Activated CD8-positive, alpha-beta T cell treated with anti-CD3 and anti-CD28 coated beads for 36 hours (primary cell): ENCODE data around the gene COPRS. TPM values are rescaled to one million over a fixed set of nuclear protein-coding genes. Genes with fewer than 3 reads are reported as not detected.

Experiments used
- ATAC-seq: fragments of 200-7000 bp; cut with Tn5 transposase; one replicate; pipeline ENCODE4 v1.10.0; 2021; ENCODE audit warnings: mild to moderate bottlenecking, moderate library complexity
- CTCF ChIA-PET: fragments of 350-600 bp; sonication (Branson Sonifier 250); formaldehyde crosslinking; loops from one replicate; lab custom pipeline; 2021; ENCODE audit warnings: antibody characterized with exemption; lab: Charles Lee
- POLR2A ChIA-PET: fragments of 350-600 bp; sonication (Branson Sonifier 250); formaldehyde crosslinking; loops from one replicate; lab custom pipeline; 2021; ENCODE audit warnings: antibody characterized with exemption; lab: Charles Lee
- DNase-seq: peaks from one replicate; pipeline ENCODE4 v3.0.0-alpha.2; 2020
- H3K27ac Mint-ChIP-seq: one replicate; pipeline ENCODE4 v1.8.0; 2021; ENCODE audit warnings: mild to moderate bottlenecking, mixed read lengths
- H3K27me3 Mint-ChIP-seq: one replicate; pipeline ENCODE4 v1.8.0; 2021; ENCODE audit warnings: mixed read lengths
- H3K36me3 Mint-ChIP-seq: one replicate; pipeline ENCODE4 v1.8.0; 2021; ENCODE audit warnings: low read depth, mixed read lengths
- H3K4me1 Mint-ChIP-seq: one replicate; pipeline ENCODE4 v1.8.0; 2021; ENCODE audit warnings: low read depth, mixed read lengths
- H3K4me3 Mint-ChIP-seq: one replicate; pipeline ENCODE4 v1.8.0; 2021; ENCODE audit warnings: mild to moderate bottlenecking, moderate library complexity, mixed read lengths
- H3K9me3 Mint-ChIP-seq: one replicate; pipeline ENCODE4 v1.8.0; 2021; ENCODE audit warnings: mixed read lengths
- CTCF ChIP-seq: fragments of 200-600 bp; IDR thresholded peaks from one replicate; pipeline ENCODE4 v1.8.0; 2022; ENCODE audit warnings: antibody characterized with exemption, mild to moderate bottlenecking
- intact Hi-C: fragments of 100-400 bp; cut with micrococcal nuclease; formaldehyde crosslinking; loops from one replicate; pipeline ENCODE4 v1.10.0; 2022
- total RNA-seq, 2 experiments: library from RNA; stranded (reverse); gene quantifications; one replicate each; pipeline ENCODE4 v1.2.3, GENCODE V29; 2021

Gene COPRS
- total RNA-seq, 2 experiments from 2014 or later, result 57.5 to 57.6 TPM

GRCh38 chr17:31843070-31843745 is 15.8 kb downstream of the COPRS start:
- Mint-ChIP-seq H3K4me1 (no peaks in the 10 kb centered on the region), H3K9me3 (no peaks in the 10 kb centered on the region), H3K4me3 (no peak overlapping the region), H3K27ac (no peak overlapping the region), H3K36me3 (no peaks in the 10 kb centered on the region), H3K27me3 (peaks cover 4% of the 10 kb centered on the region)
- ATAC-seq (no peak), DNase-seq (no peak)
- no peak for TF ChIP-seq CTCF
- POLR2A ChIA-PET, result interaction anchor here (0.7 to 1.4 kb wide), 3 partner anchors 9 to 292 kb away, joined by 3 to 4 read pairs (median 3); no protein-coding TSS in a partner anchor
- intact Hi-C loops, result loop anchor here (5.0 kb wide), 1 partner anchor 286 kb away; no protein-coding TSS in a partner anchor
- CTCF ChIA-PET, result interaction anchor here (0.6 to 3.3 kb wide), 54 partner anchors 10 to 634 kb away, joined by 3 to 29 read pairs (median 4); partner anchors contain the start of gene UTP6

GRCh38 chr17:31842195-31843069 is 16.6 kb downstream of the COPRS start:
- peak; percentile 81 for TF ChIP-seq CTCF
- DNase-seq, result peak; percentile 71
- Mint-ChIP-seq H3K27ac (no peak overlapping the region), H3K4me1 (no peaks in the 10 kb centered on the region), H3K4me3 (no peak overlapping the region), H3K36me3 (no peaks in the 10 kb centered on the region), H3K27me3 (peaks cover 4% of the 10 kb centered on the region), H3K9me3 (no peaks in the 10 kb centered on the region)
- ChIA-PET POLR2A (interaction anchor here (0.7 to 1.4 kb wide), 3 partner anchors 8 to 291 kb away, joined by 3 to 4 read pairs (median 3); no protein-coding TSS in a partner anchor), CTCF (interaction anchor here (0.6 to 3.3 kb wide), 59 partner anchors 9 to 633 kb away, joined by 3 to 29 read pairs (median 4); partner anchors contain the start of gene UTP6)
- intact Hi-C loops, result loop anchor here (5.0 kb wide), 1 partner anchor 285 kb away; no protein-coding TSS in a partner anchor
- ATAC-seq, result peak; percentile 89

DNA sequence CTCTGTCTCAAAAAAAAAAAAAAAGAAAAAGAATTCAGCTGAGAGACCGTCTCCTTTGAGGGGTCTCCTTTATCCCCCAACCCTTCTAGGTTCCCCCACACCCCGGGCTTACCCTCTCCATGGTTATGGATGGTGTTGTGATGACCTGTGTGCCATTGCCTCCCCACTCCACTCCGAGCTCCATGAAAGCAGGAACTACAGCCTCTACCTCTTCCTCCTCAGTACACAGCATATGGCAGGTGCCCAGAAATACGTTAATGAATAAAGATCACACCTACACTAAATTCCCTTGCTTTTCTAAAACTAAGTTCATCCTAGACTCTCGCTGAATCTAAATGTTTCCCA is 17.2 kb downstream of the COPRS start:
- no peak for DNase-seq
- ATAC-seq, result no peak
- intact Hi-C loops, result loop anchor here (5.0 kb wide), 1 partner anchor 285 kb away; no protein-coding TSS in a partner anchor
- H3K4me3 Mint-ChIP-seq, result no peak overlapping the region
- H3K27me3 Mint-ChIP-seq, result peaks cover 4% of the 10 kb centered on the region
- CTCF ChIA-PET, result interaction anchor here (0.6 to 3.3 kb wide), 42 partner anchors 9 to 632 kb away, joined by 3 to 29 read pairs (median 4); partner anchors contain the start of gene UTP6
- no peaks in the 10 kb centered on the region for H3K4me1 Mint-ChIP-seq
- H3K36me3 Mint-ChIP-seq, result no peaks in the 10 kb centered on the region
- POLR2A ChIA-PET, result no interaction called here
- no peaks in the 10 kb centered on the region for H3K9me3 Mint-ChIP-seq
- no peak for TF ChIP-seq CTCF
- H3K27ac Mint-ChIP-seq, result no peak overlapping the region

- Mint-ChIP-seq H3K4me1 (peaks cover 7% of the 10 kb centered on the region), H3K27ac (no peak overlapping the region), H3K9me3 (no peaks in the 10 kb centered on the region), H3K36me3 (no peaks in the 10 kb centered on the region), H3K4me3 (no peak overlapping the region), H3K27me3 (peaks cover 4% of the 10 kb centered on the region)
- no peak for ATAC-seq
- POLR2A ChIA-PET, result no interaction called here
- intact Hi-C loops, result no loop called here
- CTCF ChIA-PET, result no interaction called here
- no peak for TF ChIP-seq CTCF
- DNase-seq, result no peak
Observed at GRCh38 chr17:31838636-31839225, 20.3 kb downstream of the COPRS start.
